Measurements from ENCODE around the gene ZBTB17. TPM values are rescaled to one million over a fixed set of nuclear protein-coding genes. Genes with fewer than 3 reads are reported as not detected.
A peak's percentile ranks its signal among the peaks of the same experiment; 100 is the strongest.

Gene ZBTB17
- total RNA-seq, 1 experiment from 2014 or later = 41.6 TPM

GRCh38 chr1:15952317-15953258 lies 23.3 kb downstream of the ZBTB17 start:
- Histone ChIP-seq H3K27ac (ENCODE audit: low read length) (peak overlapping the region; percentile 42), H3K4me1 (ENCODE audit: control insufficient read depth, insufficient read depth, low read length) (peaks cover 55% of the 10 kb centered on the region), H3K4me3 (ENCODE audit: low read depth in 2 of 2, low read length in 2 of 2) (no peak overlapping the region; a peak in 1 of 4 replicates), H3K36me3 (ENCODE audit: control insufficient read depth, insufficient read depth, low read length) (no peaks in the 10 kb centered on the region), H3K9me3 (ENCODE audit: control insufficient read depth, insufficient read depth, low read depth, low read length) (no peaks in the 10 kb centered on the region), H3K27me3 (ENCODE audit: control insufficient read depth, insufficient read depth, low read length) (no peaks in the 10 kb centered on the region)
- ATAC-seq (peak; percentile 24), DNase-seq (ENCODE audit: low read depth, low spot score) (peak; percentile 52)
- ChIA-PET CTCF (interaction anchor here (0.6 kb wide), 2 partner anchors 30 to 48 kb away, joined by 3 to 7 read pairs; no protein-coding TSS in a partner anchor), POLR2A (interaction anchor here (0.5 kb wide), 1 partner anchor 93 kb away, joined by 5 read pairs; no protein-coding TSS in a partner anchor)
- in situ Hi-C loops (cut with HindIII; ENCODE audit: low pct_unique_long_range_greater_than_20kb, low sequenced_read_pairs) = no loop called here
- BruUV-seq (replicated peaks) = no TSS peak
- intact Hi-C loops (cut with micrococcal nuclease; ENCODE audit: unreplicated experiment) = no loop called here
- TF ChIP-seq POLR2AphosphoS5 (IDR thresholded peaks at IDR 0.05; ENCODE audit: low read depth, low read length) = no peak
- TF ChIP-seq SIN3A (IDR thresholded peaks at IDR 0.05; ENCODE audit: borderline replicate concordance, insufficient read depth, low read depth, low read length) = no peak
- TF ChIP-seq REST (IDR thresholded peaks at IDR 0.05; ENCODE audit: insufficient read depth in 1 of 2, low read depth in 2 of 2, low read length in 1 of 2) = no peak
- no peak for TF ChIP-seq TCF7L2 (IDR thresholded peaks at IDR 0.05; ENCODE audit: low read depth, low read length)
- TF ChIP-seq CTCF (IDR thresholded peaks at IDR 0.05) = no peak

GRCh38 chr1:15951341-15952153 lies 24.4 kb downstream of the ZBTB17 start:
- TF ChIP-seq REST (IDR thresholded peaks at IDR 0.05; ENCODE audit: insufficient read depth in 1 of 2, low read depth in 2 of 2, low read length in 1 of 2) (no peak), TCF7L2 (IDR thresholded peaks at IDR 0.05; ENCODE audit: low read depth, low read length) (no peak), SIN3A (IDR thresholded peaks at IDR 0.05; ENCODE audit: borderline replicate concordance, insufficient read depth, low read depth, low read length) (no peak), POLR2AphosphoS5 (IDR thresholded peaks at IDR 0.05; ENCODE audit: low read depth, low read length) (no peak), CTCF (IDR thresholded peaks at IDR 0.05) (no peak)
- ATAC-seq (no peak), DNase-seq (ENCODE audit: low read depth, low spot score) (no peak)
- in situ Hi-C loops (cut with HindIII; ENCODE audit: low pct_unique_long_range_greater_than_20kb, low sequenced_read_pairs) (no loop called here), intact Hi-C loops (cut with micrococcal nuclease; ENCODE audit: unreplicated experiment) (no loop called here)
- peaks cover 55% of the 10 kb centered on the region for H3K4me1 ChIP-seq (ENCODE audit: control insufficient read depth, insufficient read depth, low read length)
- POLR2A ChIA-PET = no interaction called here
- no peak overlapping the region for H3K4me3 ChIP-seq (ENCODE audit: low read depth in 2 of 2, low read length in 2 of 2)
- no peaks in the 10 kb centered on the region for H3K36me3 ChIP-seq (ENCODE audit: control insufficient read depth, insufficient read depth, low read length)
- no peaks in the 10 kb centered on the region for H3K27me3 ChIP-seq (ENCODE audit: control insufficient read depth, insufficient read depth, low read length)
- no TSS peak for BruUV-seq (replicated peaks)
- H3K9me3 ChIP-seq (ENCODE audit: control insufficient read depth, insufficient read depth, low read depth, low read length) = no peaks in the 10 kb centered on the region
- CTCF ChIA-PET = interaction anchor here (0.6 kb wide), 2 partner anchors 29 to 47 kb away, joined by 3 to 7 read pairs; no protein-coding TSS in a partner anchor
- H3K27ac ChIP-seq (ENCODE audit: low read length) = peak overlapping the region; percentile 39

Data from Panc1 (cell line).